ENCODE measurements around the gene MPI.

DNA sequence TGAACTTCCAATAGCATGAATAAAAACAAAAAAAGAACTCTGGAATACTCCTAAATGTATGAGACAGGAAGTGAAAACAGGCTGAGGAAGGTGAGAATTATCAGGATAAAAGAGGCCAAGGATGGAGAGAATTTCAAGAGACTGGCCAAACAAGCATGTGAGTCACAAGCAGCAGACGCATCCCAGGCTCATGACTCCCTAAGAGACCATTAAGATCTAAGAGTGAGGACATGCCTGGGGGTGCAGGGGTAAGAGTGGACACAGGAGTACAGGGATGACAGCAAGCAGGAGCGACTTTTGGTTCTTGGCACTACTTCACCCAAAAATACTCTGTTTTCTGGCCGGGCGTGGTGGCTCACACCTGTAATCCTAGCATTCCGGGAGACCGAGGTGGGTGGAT is 23.8 kb upstream of the MPI start:
- TF ChIP-seq, protein P1, sequence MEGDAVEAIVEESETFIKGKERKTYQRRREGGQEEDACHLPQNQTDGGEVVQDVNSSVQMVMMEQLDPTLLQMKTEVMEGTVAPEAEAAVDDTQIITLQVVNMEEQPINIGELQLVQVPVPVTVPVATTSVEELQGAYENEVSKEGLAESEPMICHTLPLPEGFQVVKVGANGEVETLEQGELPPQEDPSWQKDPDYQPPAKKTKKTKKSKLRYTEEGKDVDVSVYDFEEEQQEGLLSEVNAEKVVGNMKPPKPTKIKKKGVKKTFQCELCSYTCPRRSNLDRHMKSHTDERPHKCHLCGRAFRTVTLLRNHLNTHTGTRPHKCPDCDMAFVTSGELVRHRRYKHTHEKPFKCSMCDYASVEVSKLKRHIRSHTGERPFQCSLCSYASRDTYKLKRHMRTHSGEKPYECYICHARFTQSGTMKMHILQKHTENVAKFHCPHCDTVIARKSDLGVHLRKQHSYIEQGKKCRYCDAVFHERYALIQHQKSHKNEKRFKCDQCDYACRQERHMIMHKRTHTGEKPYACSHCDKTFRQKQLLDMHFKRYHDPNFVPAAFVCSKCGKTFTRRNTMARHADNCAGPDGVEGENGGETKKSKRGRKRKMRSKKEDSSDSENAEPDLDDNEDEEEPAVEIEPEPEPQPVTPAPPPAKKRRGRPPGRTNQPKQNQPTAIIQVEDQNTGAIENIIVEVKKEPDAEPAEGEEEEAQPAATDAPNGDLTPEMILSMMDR (IDR thresholded peaks at IDR 0.05) = no peak
- TF ChIP-seq POLR2A (IDR thresholded peaks at IDR 0.05) = no peak

Measured in right lobe of liver (tissue), 4 donors.